KMS-11 (cell line): ENCODE measurements around the gene LAMB4.

ENCODE experiments used
- H2AFZ ChIP-seq: fragments of 200-600 bp; sonication (generic); 2 replicates; pipeline ENCODE4 v1.6.1; 2016; ENCODE audit warnings: antibody characterized with exemption, mixed run types, low read depth
- H3K27ac ChIP-seq: fragments of 200-600 bp; sonication (generic); 2 replicates; pipeline ENCODE4 v1.6.1; 2016; ENCODE audit warnings: mild to moderate bottlenecking, mixed run types
- H3K27me3 ChIP-seq: fragments of 200-600 bp; sonication (generic); 2 replicates; pipeline ENCODE4 v1.6.1; 2017; ENCODE audit warnings: mild to moderate bottlenecking, low read depth, mixed run types, moderate library complexity; ENCODE audit not compliant: insufficient read depth
- H3K36me3 ChIP-seq: fragments of 200-600 bp; sonication (generic); 2 replicates; pipeline ENCODE4 v1.6.1; 2017; ENCODE audit warnings: mild to moderate bottlenecking, mixed run types; ENCODE audit not compliant: insufficient read depth
- H3K4me1 ChIP-seq: fragments of 200-600 bp; sonication (generic); 2 replicates; pipeline ENCODE4 v1.6.1; 2016; ENCODE audit warnings: mild to moderate bottlenecking, low read depth, mixed run types; ENCODE audit not compliant: poor library complexity, severe bottlenecking
- H3K4me2 ChIP-seq: fragments of 200-600 bp; sonication (generic); 2 replicates; pipeline ENCODE4 v1.7.0; 2016; ENCODE audit warnings: mild to moderate bottlenecking, mixed run types
- H3K4me3 ChIP-seq: fragments of 200-600 bp; sonication (generic); IDR thresholded peaks from 2 replicates; pipeline ENCODE4 v1.6.1; 2017; ENCODE audit warnings: low read depth, low read length, mixed read lengths; ENCODE audit not compliant: insufficient read depth
- H3K79me2 ChIP-seq: fragments of 200-600 bp; sonication (generic); 2 replicates; pipeline ENCODE4 v1.6.1; 2016; ENCODE audit warnings: low read depth, mixed run types; ENCODE audit not compliant: insufficient read depth
- H3K9ac ChIP-seq: fragments of 200-600 bp; sonication (generic); 2 replicates; pipeline ENCODE4 v1.6.1; 2016; ENCODE audit warnings: mild to moderate bottlenecking, mixed run types
- H4K20me1 ChIP-seq: fragments of 200-600 bp; sonication (generic); 2 replicates; pipeline ENCODE4 v1.6.1; 2016; ENCODE audit warnings: mild to moderate bottlenecking, mixed run types; ENCODE audit not compliant: insufficient read depth
- TF ChIP-seq, protein P1 (sequence below): fragments of 200-600 bp; sonication (generic); conservative IDR thresholded peaks from 2 replicates; pipeline ENCODE4 v1.6.1; 2017; ENCODE audit warnings: low read depth, mild to moderate bottlenecking, antibody characterized with exemption, low read length, moderate library complexity, mixed read lengths

Gene LAMB4

DNA sequence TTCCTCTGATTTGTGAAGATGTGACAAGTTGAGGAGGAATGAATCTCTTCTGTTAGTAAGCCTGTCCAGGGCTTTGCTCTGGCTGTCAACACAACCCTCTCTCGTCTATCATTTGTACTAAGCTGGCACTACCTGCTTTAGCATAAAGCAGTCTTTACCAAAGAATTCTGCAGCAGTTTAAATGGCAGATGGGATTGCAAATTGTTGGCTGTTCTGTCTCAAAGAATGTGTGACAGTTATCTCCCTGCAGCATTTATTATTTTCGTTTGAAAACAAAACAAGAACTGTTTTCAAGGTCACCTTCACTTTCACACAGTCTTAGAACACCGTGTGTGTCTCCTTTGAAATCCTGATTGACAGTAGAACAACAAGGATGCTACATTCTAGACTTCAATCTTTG, 122.4 kb downstream of the LAMB4 start:
- Histone ChIP-seq H3K79me2 (no peaks in the 10 kb centered on the region), H3K27ac (no peak overlapping the region), H4K20me1 (no peaks in the 10 kb centered on the region), H3K4me1 (peaks cover 7% of the 10 kb centered on the region), H2AFZ (no peak overlapping the region), H3K27me3 (no peaks in the 10 kb centered on the region), H3K4me2 (no peak overlapping the region), H3K4me3 (no peak overlapping the region), H3K36me3 (no peaks in the 10 kb centered on the region), H3K9ac (no peak overlapping the region)
- TF ChIP-seq, protein P1, sequence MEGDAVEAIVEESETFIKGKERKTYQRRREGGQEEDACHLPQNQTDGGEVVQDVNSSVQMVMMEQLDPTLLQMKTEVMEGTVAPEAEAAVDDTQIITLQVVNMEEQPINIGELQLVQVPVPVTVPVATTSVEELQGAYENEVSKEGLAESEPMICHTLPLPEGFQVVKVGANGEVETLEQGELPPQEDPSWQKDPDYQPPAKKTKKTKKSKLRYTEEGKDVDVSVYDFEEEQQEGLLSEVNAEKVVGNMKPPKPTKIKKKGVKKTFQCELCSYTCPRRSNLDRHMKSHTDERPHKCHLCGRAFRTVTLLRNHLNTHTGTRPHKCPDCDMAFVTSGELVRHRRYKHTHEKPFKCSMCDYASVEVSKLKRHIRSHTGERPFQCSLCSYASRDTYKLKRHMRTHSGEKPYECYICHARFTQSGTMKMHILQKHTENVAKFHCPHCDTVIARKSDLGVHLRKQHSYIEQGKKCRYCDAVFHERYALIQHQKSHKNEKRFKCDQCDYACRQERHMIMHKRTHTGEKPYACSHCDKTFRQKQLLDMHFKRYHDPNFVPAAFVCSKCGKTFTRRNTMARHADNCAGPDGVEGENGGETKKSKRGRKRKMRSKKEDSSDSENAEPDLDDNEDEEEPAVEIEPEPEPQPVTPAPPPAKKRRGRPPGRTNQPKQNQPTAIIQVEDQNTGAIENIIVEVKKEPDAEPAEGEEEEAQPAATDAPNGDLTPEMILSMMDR, result no peak

DNA sequence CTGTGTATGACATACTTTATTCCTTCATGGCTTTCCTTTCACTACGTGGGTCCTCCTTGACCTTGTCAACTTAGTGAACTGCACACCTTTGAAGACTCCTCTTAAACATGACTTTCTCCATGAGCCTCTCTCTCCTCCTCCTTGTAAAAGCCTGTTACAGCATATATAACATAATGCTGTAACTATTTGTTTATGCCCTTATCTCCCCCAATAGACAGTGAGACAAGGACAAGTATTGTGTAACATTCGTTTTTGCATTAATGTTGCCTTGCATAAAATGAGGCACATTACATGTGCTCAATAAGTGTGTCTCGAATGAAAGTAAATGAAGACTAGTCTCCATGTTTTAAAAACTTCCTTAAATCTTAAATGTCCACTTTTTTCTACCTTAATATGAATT, 122.9 kb downstream of the LAMB4 start:
- Histone ChIP-seq H3K4me1 (peaks cover 2% of the 10 kb centered on the region), H3K9ac (no peak overlapping the region), H3K27me3 (no peaks in the 10 kb centered on the region)

DNA sequence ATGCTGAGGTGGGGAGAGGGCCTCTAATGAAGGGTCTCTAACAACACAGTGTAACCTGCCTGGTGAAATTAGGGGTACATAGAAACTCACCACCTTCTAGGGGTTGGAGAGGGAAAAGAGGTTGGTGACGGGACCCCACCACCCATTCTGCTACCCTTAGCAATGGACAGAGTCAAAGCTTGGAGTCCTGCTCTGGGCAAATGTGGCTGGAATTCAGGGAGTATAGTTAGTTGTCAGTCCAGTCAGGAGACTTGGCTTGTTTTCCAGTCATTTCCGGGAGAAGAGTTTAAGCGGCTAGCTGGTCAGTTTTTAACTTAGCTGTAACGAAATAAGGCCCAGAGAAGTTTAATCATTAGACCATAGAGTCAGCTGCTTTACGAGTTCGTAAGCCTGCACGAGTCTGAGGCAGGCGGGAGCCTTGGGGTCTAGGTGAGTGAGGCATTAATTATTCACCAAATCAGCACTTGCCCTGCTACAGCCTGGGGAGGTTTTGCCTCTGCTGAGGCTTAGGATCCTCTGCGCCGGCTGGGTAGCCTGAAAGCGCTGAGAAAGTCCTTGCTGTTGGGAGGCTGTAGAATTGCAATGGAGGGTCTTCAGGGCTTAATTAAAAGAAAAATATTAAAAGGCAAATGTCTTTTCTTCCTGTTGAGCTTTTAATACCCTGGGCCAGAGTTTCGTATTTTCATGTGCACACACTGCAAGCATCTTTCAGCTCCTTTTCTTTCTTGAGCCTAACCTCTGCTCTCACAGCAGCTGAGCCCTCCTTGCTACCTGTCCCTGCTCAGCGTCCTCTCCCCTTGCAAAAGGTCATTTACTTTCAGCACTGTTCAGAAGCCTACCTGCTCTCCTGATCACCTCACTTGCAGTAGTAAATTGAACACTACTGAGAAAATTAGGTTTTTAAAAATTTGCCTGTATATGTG, 125.7 kb downstream of the LAMB4 start:
- Histone ChIP-seq H3K27me3 (no peaks in the 10 kb centered on the region), H4K20me1 (no peaks in the 10 kb centered on the region), H3K9ac (no peak overlapping the region), H3K4me3 (no peak overlapping the region), H3K27ac (no peak overlapping the region), H3K4me2 (no peak overlapping the region), H3K79me2 (no peaks in the 10 kb centered on the region), H3K36me3 (no peaks in the 10 kb centered on the region), H3K4me1 (peaks cover 17% of the 10 kb centered on the region), H2AFZ (no peak overlapping the region)
- TF ChIP-seq, protein P1, result no peak

More for the DNA sequence above, 122.9 kb downstream of the LAMB4 start:
- Histone ChIP-seq H2AFZ (no peak overlapping the region), H4K20me1 (no peaks in the 10 kb centered on the region), H3K36me3 (no peaks in the 10 kb centered on the region), H3K4me3 (no peak overlapping the region), H3K27ac (no peak overlapping the region), H3K4me2 (no peak overlapping the region), H3K79me2 (no peaks in the 10 kb centered on the region)
- TF ChIP-seq, protein P1, result no peak

DNA sequence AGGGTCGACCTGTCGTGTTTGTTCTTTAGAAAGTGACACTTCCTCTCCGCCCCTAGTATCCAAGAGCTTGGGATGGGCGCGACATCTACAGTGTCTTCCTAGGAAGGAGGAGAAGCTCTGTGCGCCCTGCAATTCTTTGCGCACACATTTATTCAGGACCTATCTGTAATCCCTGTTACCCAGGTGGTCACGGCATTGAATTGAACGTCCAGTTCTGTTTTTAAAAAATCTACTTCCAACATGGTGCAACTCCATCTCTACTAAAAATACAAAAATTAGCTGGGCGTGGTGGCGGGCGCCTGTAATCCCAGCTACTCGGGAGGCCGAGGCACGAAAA, 126.6 kb downstream of the LAMB4 start:
- Histone ChIP-seq H4K20me1 (no peaks in the 10 kb centered on the region), H3K79me2 (no peaks in the 10 kb centered on the region), H3K27me3 (no peaks in the 10 kb centered on the region), H3K9ac (no peak overlapping the region), H3K4me2 (no peak overlapping the region; the same call in 1 of the 2 replicates), H3K27ac (no peak overlapping the region), H2AFZ (peak overlapping the region; percentile 67), H3K4me1 (peaks cover 26% of the 10 kb centered on the region), H3K36me3 (no peaks in the 10 kb centered on the region), H3K4me3 (no peak overlapping the region)
- TF ChIP-seq, protein P1, result no peak
